ENCODE results near the gene CLIC1.

DNA sequence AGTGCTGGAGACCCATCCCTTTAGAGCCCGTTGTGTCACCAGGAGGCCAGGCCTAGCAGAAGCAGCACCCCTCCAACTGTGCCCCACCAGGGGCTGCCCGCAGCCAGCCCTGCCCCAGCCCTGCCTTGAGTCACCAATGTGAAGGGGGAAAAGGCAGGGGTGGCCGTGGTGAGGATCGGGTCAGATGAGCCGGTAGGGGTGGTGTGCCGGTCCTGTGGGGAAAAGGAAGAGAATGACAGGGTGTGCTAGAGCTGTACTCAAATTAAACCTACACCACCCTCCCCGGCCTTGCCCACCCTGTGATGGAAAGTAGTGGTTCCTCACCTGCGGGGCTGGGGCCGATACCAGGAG, 29.2 kb upstream of the CLIC1 start:
- TF ChIP-seq, protein P1, sequence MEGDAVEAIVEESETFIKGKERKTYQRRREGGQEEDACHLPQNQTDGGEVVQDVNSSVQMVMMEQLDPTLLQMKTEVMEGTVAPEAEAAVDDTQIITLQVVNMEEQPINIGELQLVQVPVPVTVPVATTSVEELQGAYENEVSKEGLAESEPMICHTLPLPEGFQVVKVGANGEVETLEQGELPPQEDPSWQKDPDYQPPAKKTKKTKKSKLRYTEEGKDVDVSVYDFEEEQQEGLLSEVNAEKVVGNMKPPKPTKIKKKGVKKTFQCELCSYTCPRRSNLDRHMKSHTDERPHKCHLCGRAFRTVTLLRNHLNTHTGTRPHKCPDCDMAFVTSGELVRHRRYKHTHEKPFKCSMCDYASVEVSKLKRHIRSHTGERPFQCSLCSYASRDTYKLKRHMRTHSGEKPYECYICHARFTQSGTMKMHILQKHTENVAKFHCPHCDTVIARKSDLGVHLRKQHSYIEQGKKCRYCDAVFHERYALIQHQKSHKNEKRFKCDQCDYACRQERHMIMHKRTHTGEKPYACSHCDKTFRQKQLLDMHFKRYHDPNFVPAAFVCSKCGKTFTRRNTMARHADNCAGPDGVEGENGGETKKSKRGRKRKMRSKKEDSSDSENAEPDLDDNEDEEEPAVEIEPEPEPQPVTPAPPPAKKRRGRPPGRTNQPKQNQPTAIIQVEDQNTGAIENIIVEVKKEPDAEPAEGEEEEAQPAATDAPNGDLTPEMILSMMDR (IDR thresholded peaks at IDR 0.05): no peak
- TF ChIP-seq EP300 (IDR thresholded peaks at IDR 0.05): no peak
- TF ChIP-seq, protein P2, sequence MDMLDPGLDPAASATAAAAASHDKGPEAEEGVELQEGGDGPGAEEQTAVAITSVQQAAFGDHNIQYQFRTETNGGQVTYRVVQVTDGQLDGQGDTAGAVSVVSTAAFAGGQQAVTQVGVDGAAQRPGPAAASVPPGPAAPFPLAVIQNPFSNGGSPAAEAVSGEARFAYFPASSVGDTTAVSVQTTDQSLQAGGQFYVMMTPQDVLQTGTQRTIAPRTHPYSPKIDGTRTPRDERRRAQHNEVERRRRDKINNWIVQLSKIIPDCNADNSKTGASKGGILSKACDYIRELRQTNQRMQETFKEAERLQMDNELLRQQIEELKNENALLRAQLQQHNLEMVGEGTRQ (IDR thresholded peaks at IDR 0.05): no peak
- no peak for TF ChIP-seq NR3C1 (IDR thresholded peaks at IDR 0.05)
- TF ChIP-seq ZFP36 (IDR thresholded peaks at IDR 0.05; ENCODE audit: borderline replicate concordance, partially characterized antibody): no peak
- TF ChIP-seq RCOR1 (IDR thresholded peaks at IDR 0.05; ENCODE audit: low read depth, low read length): no peak
- TF ChIP-seq POLR2AphosphoS2 (conservative IDR thresholded peaks at IDR 0.05; ENCODE audit: low read length): no peak
- TF ChIP-seq EHMT2 (IDR thresholded peaks at IDR 0.05; ENCODE audit: low read depth): no peak
- no peak for TF ChIP-seq RFX5 (IDR thresholded peaks at IDR 0.05)
- TF ChIP-seq POLR2A (IDR thresholded peaks at IDR 0.05; ENCODE audit: low read length): no peak
- TF ChIP-seq TP53 (CRISPR knock-in tag; IDR thresholded peaks at IDR 0.05): no peak

Data from A549 (cell line).